ENCODE data around the gene CYBA. TPM values are rescaled to one million over a fixed set of nuclear protein-coding genes. Genes with fewer than 3 reads are reported as not detected.

The CYBA gene
- total and polyA plus RNA-seq, 2 of the 13 experiments (the other 11 are each of a cell fraction or from before 2014, with no cell fraction given): 196 to 250 TPM

- TF ChIP-seq IRF1 (CRISPR knock-in tag; IDR thresholded peaks at IDR 0.05; ENCODE audit: low read depth) (no peak), ARID3A (IDR thresholded peaks at IDR 0.05; ENCODE audit: low read depth, low read length) (no peak), CHD4 (IDR thresholded peaks at IDR 0.05; ENCODE audit: borderline replicate concordance, low read length) (no peak), SNRNP70 (IDR thresholded peaks at IDR 0.05; ENCODE audit: low read depth, low read length) (no peak), SOX5 (CRISPR knock-in tag; IDR thresholded peaks at IDR 0.05; ENCODE audit: borderline replicate concordance) (no peak), ZNF318 (CRISPR knock-in tag; IDR thresholded peaks at IDR 0.05) (no peak), MTF2 (CRISPR knock-in tag; IDR thresholded peaks at IDR 0.05; ENCODE audit: borderline replicate concordance) (0 out of 2 replicates have a peak, but pooled peaks have one; percentile 20), ZNF138 (CRISPR knock-in tag; IDR thresholded peaks at IDR 0.05; ENCODE audit: low read depth) (no peak; the same call in 1 of the 2 replicates), HNRNPUL1 (IDR thresholded peaks at IDR 0.05; ENCODE audit: low read depth, low read length) (no peak), ARNT (IDR thresholded peaks at IDR 0.05) (no peak), TBX2 (CRISPR knock-in tag; IDR thresholded peaks at IDR 0.05; ENCODE audit: borderline replicate concordance) (no peak)
- TF ChIP-seq, protein P1, sequence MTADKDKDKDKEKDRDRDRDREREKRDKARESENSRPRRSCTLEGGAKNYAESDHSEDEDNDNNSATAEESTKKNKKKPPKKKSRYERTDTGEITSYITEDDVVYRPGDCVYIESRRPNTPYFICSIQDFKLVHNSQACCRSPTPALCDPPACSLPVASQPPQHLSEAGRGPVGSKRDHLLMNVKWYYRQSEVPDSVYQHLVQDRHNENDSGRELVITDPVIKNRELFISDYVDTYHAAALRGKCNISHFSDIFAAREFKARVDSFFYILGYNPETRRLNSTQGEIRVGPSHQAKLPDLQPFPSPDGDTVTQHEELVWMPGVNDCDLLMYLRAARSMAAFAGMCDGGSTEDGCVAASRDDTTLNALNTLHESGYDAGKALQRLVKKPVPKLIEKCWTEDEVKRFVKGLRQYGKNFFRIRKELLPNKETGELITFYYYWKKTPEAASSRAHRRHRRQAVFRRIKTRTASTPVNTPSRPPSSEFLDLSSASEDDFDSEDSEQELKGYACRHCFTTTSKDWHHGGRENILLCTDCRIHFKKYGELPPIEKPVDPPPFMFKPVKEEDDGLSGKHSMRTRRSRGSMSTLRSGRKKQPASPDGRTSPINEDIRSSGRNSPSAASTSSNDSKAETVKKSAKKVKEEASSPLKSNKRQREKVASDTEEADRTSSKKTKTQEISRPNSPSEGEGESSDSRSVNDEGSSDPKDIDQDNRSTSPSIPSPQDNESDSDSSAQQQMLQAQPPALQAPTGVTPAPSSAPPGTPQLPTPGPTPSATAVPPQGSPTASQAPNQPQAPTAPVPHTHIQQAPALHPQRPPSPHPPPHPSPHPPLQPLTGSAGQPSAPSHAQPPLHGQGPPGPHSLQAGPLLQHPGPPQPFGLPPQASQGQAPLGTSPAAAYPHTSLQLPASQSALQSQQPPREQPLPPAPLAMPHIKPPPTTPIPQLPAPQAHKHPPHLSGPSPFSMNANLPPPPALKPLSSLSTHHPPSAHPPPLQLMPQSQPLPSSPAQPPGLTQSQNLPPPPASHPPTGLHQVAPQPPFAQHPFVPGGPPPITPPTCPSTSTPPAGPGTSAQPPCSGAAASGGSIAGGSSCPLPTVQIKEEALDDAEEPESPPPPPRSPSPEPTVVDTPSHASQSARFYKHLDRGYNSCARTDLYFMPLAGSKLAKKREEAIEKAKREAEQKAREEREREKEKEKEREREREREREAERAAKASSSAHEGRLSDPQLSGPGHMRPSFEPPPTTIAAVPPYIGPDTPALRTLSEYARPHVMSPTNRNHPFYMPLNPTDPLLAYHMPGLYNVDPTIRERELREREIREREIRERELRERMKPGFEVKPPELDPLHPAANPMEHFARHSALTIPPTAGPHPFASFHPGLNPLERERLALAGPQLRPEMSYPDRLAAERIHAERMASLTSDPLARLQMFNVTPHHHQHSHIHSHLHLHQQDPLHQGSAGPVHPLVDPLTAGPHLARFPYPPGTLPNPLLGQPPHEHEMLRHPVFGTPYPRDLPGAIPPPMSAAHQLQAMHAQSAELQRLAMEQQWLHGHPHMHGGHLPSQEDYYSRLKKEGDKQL (CRISPR knock-in tag; IDR thresholded peaks at IDR 0.05; ENCODE audit: low read depth): no peak
These were observed 717 bp downstream of the CYBA start (continued) for GRCh38 chr16:88649924-88650748.
